HG03460 (cell line): ENCODE measurements around the gene DTNB.
A peak's percentile ranks its signal among the peaks of the same experiment; 100 is the strongest.

Source experiments
- ATAC-seq: cut with Tn5 transposase; IDR thresholded peaks from one replicate; pipeline ENCODE4 v1.9.1; 2021; ENCODE audit not compliant: unreplicated experiment

Gene DTNB

GRCh38 chr2:25374827-25375226, 298.6 kb downstream of the DTNB start:
- no peak for ATAC-seq

- no peak for ATAC-seq
Measured at GRCh38 chr2:25374411-25374810, 299.0 kb downstream of the DTNB start.

- ATAC-seq: no peak
Measured at GRCh38 chr2:25373269-25373981, 300.0 kb downstream of the DTNB start.

- ATAC-seq: no peak
Measured at GRCh38 chr2:25372405-25373268, 300.7 kb downstream of the DTNB start.

GRCh38 chr2:25371253-25372241, 301.8 kb downstream of the DTNB start:
- no peak for ATAC-seq

GRCh38 chr2:25369876-25370275, 303.5 kb downstream of the DTNB start:
- ATAC-seq: no peak

- no peak for ATAC-seq
Measured at GRCh38 chr2:25369439-25369838, 303.9 kb downstream of the DTNB start.

- no peak for ATAC-seq
Measured at GRCh38 chr2:25368660-25369059, 304.7 kb downstream of the DTNB start.

- ATAC-seq: no peak
Measured at GRCh38 chr2:25367296-25367695, 306.1 kb downstream of the DTNB start.

GRCh38 chr2:25366629-25367028, 306.7 kb downstream of the DTNB start:
- ATAC-seq: no peak

GRCh38 chr2:25365241-25365640, 308.1 kb downstream of the DTNB start:
- no peak for ATAC-seq

GRCh38 chr2:25363733-25364132, 309.6 kb downstream of the DTNB start:
- ATAC-seq: no peak

GRCh38 chr2:25362434-25363145, 310.8 kb downstream of the DTNB start:
- peak; percentile 65 for ATAC-seq

GRCh38 chr2:25362049-25362433, 311.3 kb downstream of the DTNB start:
- peak; percentile 89 for ATAC-seq

GRCh38 chr2:25361261-25362048, 311.9 kb downstream of the DTNB start:
- ATAC-seq: no peak

GRCh38 chr2:25358836-25359235, 314.5 kb downstream of the DTNB start:
- no peak for ATAC-seq

- ATAC-seq: no peak
Measured at GRCh38 chr2:25358249-25358815, 315.0 kb downstream of the DTNB start.

GRCh38 chr2:25356088-25356487, 317.3 kb downstream of the DTNB start:
- no peak for ATAC-seq

GRCh38 chr2:25355270-25355669, 318.1 kb downstream of the DTNB start:
- no peak for ATAC-seq
